GM12873 (cell line): Measurements from ENCODE around the gene DIAPH3.

Source experiments
- TF ChIP-seq, protein P1 (sequence below): IDR thresholded peaks from 2 replicates; pipeline ENCODE4 v1.5.1; 2012; ENCODE audit warnings: low read depth, mild to moderate bottlenecking, moderate library complexity, low read length, control low read depth; ENCODE audit not compliant: insufficient read depth; ENCODE audit errors: missing control alignments

Gene DIAPH3

DNA sequence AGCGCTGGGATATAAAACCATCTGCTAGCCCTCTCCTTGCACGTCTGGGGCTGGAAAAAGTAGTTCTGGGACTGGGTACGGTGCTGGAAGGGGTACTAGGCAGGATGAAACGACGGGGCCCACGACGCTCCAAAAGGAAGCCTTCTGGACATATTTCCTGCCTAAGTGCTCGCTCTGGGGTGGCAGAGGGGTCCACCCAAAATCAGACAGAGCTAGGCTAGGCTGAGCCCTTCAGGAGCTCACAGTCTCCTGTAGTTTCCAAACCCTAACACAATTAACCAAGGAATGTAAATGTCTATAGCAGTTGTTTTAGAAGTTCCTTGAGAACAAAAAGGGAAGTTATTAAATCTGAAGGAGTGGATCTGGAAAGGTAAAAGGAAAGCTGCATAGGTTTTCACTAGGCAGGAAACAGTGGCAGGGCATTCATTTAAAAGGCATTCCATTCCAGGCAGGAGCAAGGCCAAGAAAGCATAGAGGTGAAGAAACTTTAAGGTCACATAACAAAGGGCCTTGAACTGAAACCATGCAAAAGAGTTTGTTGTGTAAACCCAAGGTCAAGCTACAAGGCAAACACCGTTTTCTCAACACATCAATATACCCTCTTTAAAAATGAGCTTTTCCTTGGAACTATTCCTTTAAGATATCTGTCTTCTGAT lies 634 bp upstream of the DIAPH3 start:
- TF ChIP-seq, protein P1, sequence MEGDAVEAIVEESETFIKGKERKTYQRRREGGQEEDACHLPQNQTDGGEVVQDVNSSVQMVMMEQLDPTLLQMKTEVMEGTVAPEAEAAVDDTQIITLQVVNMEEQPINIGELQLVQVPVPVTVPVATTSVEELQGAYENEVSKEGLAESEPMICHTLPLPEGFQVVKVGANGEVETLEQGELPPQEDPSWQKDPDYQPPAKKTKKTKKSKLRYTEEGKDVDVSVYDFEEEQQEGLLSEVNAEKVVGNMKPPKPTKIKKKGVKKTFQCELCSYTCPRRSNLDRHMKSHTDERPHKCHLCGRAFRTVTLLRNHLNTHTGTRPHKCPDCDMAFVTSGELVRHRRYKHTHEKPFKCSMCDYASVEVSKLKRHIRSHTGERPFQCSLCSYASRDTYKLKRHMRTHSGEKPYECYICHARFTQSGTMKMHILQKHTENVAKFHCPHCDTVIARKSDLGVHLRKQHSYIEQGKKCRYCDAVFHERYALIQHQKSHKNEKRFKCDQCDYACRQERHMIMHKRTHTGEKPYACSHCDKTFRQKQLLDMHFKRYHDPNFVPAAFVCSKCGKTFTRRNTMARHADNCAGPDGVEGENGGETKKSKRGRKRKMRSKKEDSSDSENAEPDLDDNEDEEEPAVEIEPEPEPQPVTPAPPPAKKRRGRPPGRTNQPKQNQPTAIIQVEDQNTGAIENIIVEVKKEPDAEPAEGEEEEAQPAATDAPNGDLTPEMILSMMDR: no peak

DNA sequence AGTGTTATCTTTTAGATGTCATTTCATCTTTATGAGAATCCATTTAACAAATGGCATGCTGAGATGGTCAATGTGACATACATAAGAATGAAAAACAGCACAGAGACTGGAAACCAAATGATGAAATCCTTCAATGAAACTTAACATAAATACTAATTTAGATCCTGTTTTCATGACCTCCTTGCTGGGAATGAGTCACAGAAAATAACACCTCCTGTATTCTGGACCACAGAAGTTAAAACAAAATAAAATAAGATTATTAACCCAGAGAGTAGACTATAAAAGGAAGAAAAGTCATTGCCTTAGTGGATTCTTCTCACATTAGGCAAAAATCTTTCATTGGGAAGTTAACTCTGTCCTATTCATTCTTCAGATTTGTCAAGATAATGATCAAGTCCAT lies 1.6 kb downstream of the DIAPH3 start:
- TF ChIP-seq, protein P1: no peak

DNA sequence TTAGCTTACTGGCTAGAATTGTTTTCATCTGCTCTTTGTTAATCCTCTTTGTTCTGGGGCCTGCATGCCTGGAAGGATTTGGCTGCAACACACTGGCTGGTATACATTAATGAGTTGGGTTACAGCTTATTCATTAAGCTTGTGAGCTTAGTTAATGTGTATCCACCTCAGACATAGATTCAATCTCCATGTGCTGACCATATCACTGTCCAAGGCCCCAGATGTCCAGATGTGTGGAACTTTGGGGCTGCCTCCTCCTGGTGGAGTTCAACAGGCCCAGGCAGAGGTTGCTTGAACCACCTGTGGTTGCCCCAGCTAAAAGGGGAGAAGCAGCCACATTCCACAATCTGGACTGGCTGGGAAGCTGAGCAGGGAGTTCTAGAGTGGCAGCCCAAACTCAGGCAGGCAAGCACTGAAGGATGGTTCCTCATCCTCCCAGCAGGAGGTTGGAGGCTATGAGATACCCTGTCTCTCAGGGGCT lies 5.4 kb downstream of the DIAPH3 start:
- TF ChIP-seq, protein P1: no peak

DNA sequence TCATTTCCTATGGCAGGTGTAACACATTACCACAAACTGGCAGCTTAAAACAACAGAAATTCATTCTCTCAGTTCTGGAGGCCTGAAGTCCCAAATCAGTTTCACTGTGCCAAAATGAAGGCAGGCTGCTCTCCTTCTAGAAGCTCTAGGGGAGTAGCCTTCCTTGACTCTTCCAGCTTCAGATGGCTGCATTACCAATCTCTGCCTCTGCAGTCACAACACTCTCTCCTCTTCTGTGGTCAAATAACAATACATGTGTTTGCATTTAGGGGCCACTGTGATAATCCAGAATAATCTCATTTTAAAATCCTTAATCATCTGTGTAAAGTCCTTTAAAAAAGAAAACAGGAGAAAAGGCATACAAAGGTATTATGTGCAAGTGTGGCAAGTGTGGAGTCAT lies 7.8 kb downstream of the DIAPH3 start:
- TF ChIP-seq, protein P1: peak; percentile 9

DNA sequence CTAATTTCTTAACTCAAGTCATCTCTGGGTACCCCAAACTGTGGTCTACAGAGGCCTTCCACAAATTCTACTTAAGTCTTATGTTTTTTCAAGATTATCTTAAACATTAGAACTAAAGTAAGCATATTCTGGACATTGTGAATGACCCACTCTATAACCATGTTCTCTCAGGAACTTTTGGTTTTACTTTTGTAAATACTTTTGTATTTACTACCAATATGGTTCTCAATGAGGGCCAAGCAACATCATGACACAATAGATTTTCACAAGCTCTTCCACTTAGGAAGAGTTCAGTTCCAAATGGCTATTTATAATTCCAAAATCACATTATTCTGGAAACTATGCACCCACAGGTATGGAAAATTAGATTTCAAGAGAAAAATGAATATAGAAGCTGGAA lies 10.8 kb downstream of the DIAPH3 start:
- TF ChIP-seq, protein P1: no peak

DNA sequence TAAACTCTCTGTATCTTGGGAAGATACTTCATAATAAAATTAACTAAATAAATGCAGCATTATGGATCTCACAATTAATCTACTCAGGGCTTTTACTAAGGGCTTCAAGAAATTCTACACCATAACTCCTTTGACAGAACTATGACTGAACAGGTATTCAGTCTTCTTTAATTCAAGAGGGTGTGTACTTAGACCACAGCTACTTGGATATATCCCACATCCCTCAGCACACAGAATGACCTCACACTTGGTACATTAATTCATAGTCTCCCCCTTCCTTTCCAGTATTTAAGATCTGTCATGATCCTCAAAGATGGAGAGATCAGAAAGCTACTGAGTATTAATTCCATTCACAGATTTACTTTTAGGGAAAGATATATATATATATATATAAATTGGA lies 11.6 kb downstream of the DIAPH3 start:
- TF ChIP-seq, protein P1: no peak

DNA sequence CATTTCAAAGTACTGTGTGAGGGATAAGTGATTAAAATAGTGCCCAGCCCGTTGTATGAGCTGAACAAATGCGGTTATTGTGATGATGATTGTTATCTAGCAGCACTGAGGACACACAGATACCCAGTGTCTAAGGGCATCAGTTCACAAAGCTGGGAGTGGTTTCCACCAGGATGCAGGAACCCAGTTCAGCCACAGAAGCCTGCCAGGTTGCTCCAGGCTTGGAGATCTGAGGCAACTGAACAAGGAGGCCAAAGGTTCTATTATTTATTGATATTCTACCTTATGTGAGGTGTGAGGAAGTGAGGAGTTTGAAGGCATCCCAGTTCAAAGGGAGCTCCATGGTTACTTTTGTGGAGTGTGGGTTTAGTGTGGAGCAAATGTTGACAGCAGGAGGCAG lies 13.2 kb downstream of the DIAPH3 start:
- TF ChIP-seq, protein P1: no peak
